Activated T-helper 9 cell treated with anti-CD3 and anti-CD28 coated beads, Interleukin-2, amount 50 U/mL, for 16 hours (primary cell): ENCODE data around the gene TES.

Experiments used
- DNase-seq: peaks from one replicate; pipeline ENCODE4 v3.0.0-alpha.2; 2020; ENCODE audit warnings: low read depth

The TES gene

GRCh38 chr7:116222501-116222900, 12.2 kb downstream of the TES start:
- no peak for DNase-seq

GRCh38 chr7:116223588-116223987, 13.2 kb downstream of the TES start:
- no peak for DNase-seq

GRCh38 chr7:116224492-116225098, 14.3 kb downstream of the TES start:
- no peak for DNase-seq

- DNase-seq: no peak
Measured at GRCh38 chr7:116225860-116226259, 15.5 kb downstream of the TES start.

- DNase-seq: no peak
Measured at GRCh38 chr7:116226664-116227063, 16.3 kb downstream of the TES start.

GRCh38 chr7:116227678-116228239, 17.4 kb downstream of the TES start:
- no peak for DNase-seq

- DNase-seq: no peak
Measured at GRCh38 chr7:116228241-116228640, 17.9 kb downstream of the TES start.

GRCh38 chr7:116229366-116229765, 19.0 kb downstream of the TES start:
- no peak for DNase-seq

- no peak for DNase-seq
Measured at GRCh38 chr7:116230191-116231005, 20.1 kb downstream of the TES start.

GRCh38 chr7:116231543-116231942, 21.2 kb downstream of the TES start:
- no peak for DNase-seq

GRCh38 chr7:116231949-116232348, 21.6 kb downstream of the TES start:
- DNase-seq: no peak

- no peak for DNase-seq
Measured at GRCh38 chr7:116232350-116232749, 22.0 kb downstream of the TES start.

- DNase-seq: no peak
Measured at GRCh38 chr7:116232920-116233319, 22.6 kb downstream of the TES start.

GRCh38 chr7:116234517-116235200, 24.3 kb downstream of the TES start:
- no peak for DNase-seq

GRCh38 chr7:116235380-116235779, 25.0 kb downstream of the TES start:
- DNase-seq: no peak

- DNase-seq: peak; percentile 12
Measured at GRCh38 chr7:116236020-116236630, 25.8 kb downstream of the TES start.

- no peak for DNase-seq
Measured at GRCh38 chr7:116239020-116239419, 28.7 kb downstream of the TES start.

GRCh38 chr7:116239434-116239833, 29.1 kb downstream of the TES start:
- no peak for DNase-seq

GRCh38 chr7:116240024-116240668, 29.8 kb downstream of the TES start:
- no peak for DNase-seq

- DNase-seq: no peak
Measured at GRCh38 chr7:116241291-116241690, 31.0 kb downstream of the TES start.

- no peak for DNase-seq
Measured at GRCh38 chr7:116242178-116242577, 31.8 kb downstream of the TES start.

- DNase-seq: no peak
Measured at GRCh38 chr7:116242759-116243158, 32.4 kb downstream of the TES start.
